HG03139 (cell line): ENCODE data around the gene COLGALT1.
"Not testable (repeated sequence)": the region's sequence is repeated elsewhere in the genome, so short reads cannot be mapped to it uniquely, and the experiment has no call there.

Source experiments
- ATAC-seq: cut with Tn5 transposase; IDR thresholded peaks from one replicate; pipeline ENCODE4 v1.9.1; 2021; ENCODE audit not compliant: unreplicated experiment

COLGALT1 gene

GRCh38 chr19:17557466-17557865 is 2.0 kb downstream of the COLGALT1 start:
- ATAC-seq: no peak

- no peak for ATAC-seq
Observed at GRCh38 chr19:17560205-17560595, 4.8 kb downstream of the COLGALT1 start.

GRCh38 chr19:17562097-17562496 is 6.6 kb downstream of the COLGALT1 start:
- no peak for ATAC-seq

- no peak for ATAC-seq
Observed at GRCh38 chr19:17562561-17562960, 7.1 kb downstream of the COLGALT1 start.

- no peak for ATAC-seq
Observed at GRCh38 chr19:17564781-17565180, 9.3 kb downstream of the COLGALT1 start.

GRCh38 chr19:17565611-17566010 is 10.2 kb downstream of the COLGALT1 start:
- no peak for ATAC-seq

GRCh38 chr19:17567940-17568339 is 12.5 kb downstream of the COLGALT1 start:
- ATAC-seq: no peak

GRCh38 chr19:17570291-17570690 is 14.8 kb downstream of the COLGALT1 start:
- not testable (repeated sequence) for ATAC-seq

GRCh38 chr19:17570791-17571190 is 15.3 kb downstream of the COLGALT1 start:
- ATAC-seq: no peak

- no peak for ATAC-seq
Observed at GRCh38 chr19:17572638-17573037, 17.2 kb downstream of the COLGALT1 start.

- ATAC-seq: no peak
Observed at GRCh38 chr19:17575871-17576757, 20.7 kb downstream of the COLGALT1 start.

GRCh38 chr19:17576758-17577456 is 21.5 kb downstream of the COLGALT1 start:
- no peak for ATAC-seq

GRCh38 chr19:17577457-17578097 is 22.1 kb downstream of the COLGALT1 start:
- ATAC-seq: no peak

GRCh38 chr19:17579661-17580244 is 24.3 kb downstream of the COLGALT1 start:
- ATAC-seq: no peak

- no peak for ATAC-seq
Observed at GRCh38 chr19:17580470-17581144, 25.2 kb downstream of the COLGALT1 start.

- no peak for ATAC-seq
Observed at GRCh38 chr19:17581211-17581874, 25.9 kb downstream of the COLGALT1 start.

- no peak for ATAC-seq
Observed at GRCh38 chr19:17582613-17583012, 27.2 kb downstream of the COLGALT1 start.

GRCh38 chr19:17584132-17584531 is 28.7 kb downstream of the COLGALT1 start:
- ATAC-seq: no peak

GRCh38 chr19:17585395-17585794 is 29.9 kb downstream of the COLGALT1 start:
- not testable (repeated sequence) for ATAC-seq

GRCh38 chr19:17590866-17591265 is 35.4 kb downstream of the COLGALT1 start:
- no peak for ATAC-seq
